ENCODE data around the gene TARS3.

The TARS3 gene

GRCh38 chr15:101641894-101642293 is 82.4 kb downstream of the TARS3 start:
- TF ChIP-seq TSHZ2 (CRISPR knock-in tag; IDR thresholded peaks at IDR 0.05), result no peak
- TF ChIP-seq TCF4 (CRISPR knock-in tag; IDR thresholded peaks at IDR 0.05; ENCODE audit: borderline replicate concordance), result no peak
- TF ChIP-seq ZFP3 (CRISPR knock-in tag; IDR thresholded peaks at IDR 0.05), result no peak
- no peak for TF ChIP-seq OSR1 (CRISPR knock-in tag; IDR thresholded peaks at IDR 0.05)
- TF ChIP-seq TOX (CRISPR knock-in tag; IDR thresholded peaks at IDR 0.05; ENCODE audit: borderline replicate concordance), result no peak
- TF ChIP-seq CSRNP3 (CRISPR knock-in tag; IDR thresholded peaks at IDR 0.05), result no peak
- TF ChIP-seq ZNF70 (CRISPR knock-in tag; IDR thresholded peaks at IDR 0.05), result no peak
- no peak for TF ChIP-seq ARNTL (CRISPR knock-in tag; IDR thresholded peaks at IDR 0.05; ENCODE audit: borderline replicate concordance, low read depth)
- TF ChIP-seq ZNF8 (CRISPR knock-in tag; IDR thresholded peaks at IDR 0.05), result no peak
- no peak for TF ChIP-seq POU6F1 (CRISPR knock-in tag; IDR thresholded peaks at IDR 0.05; ENCODE audit: borderline replicate concordance, low read depth)
- TF ChIP-seq ZNF565 (CRISPR knock-in tag; conservative IDR thresholded peaks at IDR 0.05; ENCODE audit: low read depth), result no peak
- TF ChIP-seq ESRRG (CRISPR knock-in tag; IDR thresholded peaks at IDR 0.05), result no peak
- ATAC-seq, result peak; percentile 23; the same call in 1 of the 3 replicates

- TF ChIP-seq ESRRG (CRISPR knock-in tag; IDR thresholded peaks at IDR 0.05) (no peak), PPARA (CRISPR knock-in tag; IDR thresholded peaks at IDR 0.05; ENCODE audit: borderline replicate concordance) (no peak), ISL1 (CRISPR knock-in tag; IDR thresholded peaks at IDR 0.05) (no peak), TSHZ2 (CRISPR knock-in tag; IDR thresholded peaks at IDR 0.05) (no peak), TOX (CRISPR knock-in tag; IDR thresholded peaks at IDR 0.05; ENCODE audit: borderline replicate concordance) (no peak), ZFP3 (CRISPR knock-in tag; IDR thresholded peaks at IDR 0.05) (no peak), POU6F1 (CRISPR knock-in tag; IDR thresholded peaks at IDR 0.05; ENCODE audit: borderline replicate concordance, low read depth) (no peak), CREB5 (CRISPR knock-in tag; IDR thresholded peaks at IDR 0.05; ENCODE audit: low read depth) (no peak), SNAI2 (CRISPR knock-in tag; IDR thresholded peaks at IDR 0.05) (no peak), ZC3H10 (CRISPR knock-in tag; IDR thresholded peaks at IDR 0.05) (no peak)
- peak; percentile 71 for ATAC-seq
Observed at GRCh38 chr15:101641129-101641764, 83.0 kb downstream of the TARS3 start.
